Nephron (organoid): ENCODE results near the gene OSBPL6.

Source experiments
- H3K27ac Mint-ChIP-seq, 3 experiments: 2 replicates each; pipeline ENCODE4 v1.8.0; 2020; ENCODE audit warnings: mixed read lengths in 3 of 3, mild to moderate bottlenecking in 2 of 3, moderate library complexity in 1 of 3
- H3K27me3 Mint-ChIP-seq: 2 replicates; pipeline ENCODE4 v1.8.0; 2021; ENCODE audit warnings: low read depth, mild to moderate bottlenecking, moderate library complexity, mixed read lengths
- H3K36me3 Mint-ChIP-seq: 2 replicates; pipeline ENCODE4 v1.8.0; 2020; ENCODE audit warnings: low read depth, mixed read lengths
- H3K4me1 Mint-ChIP-seq: 2 replicates; pipeline ENCODE4 v1.8.0; 2020; ENCODE audit warnings: mixed read lengths
- H3K4me3 Mint-ChIP-seq, 3 experiments: 2 replicates each; pipeline ENCODE4 v1.8.0; 2020; ENCODE audit warnings: mild to moderate bottlenecking in 3 of 3, mixed read lengths in 3 of 3, moderate library complexity in 2 of 3
- H3K9me3 Mint-ChIP-seq: 2 replicates; pipeline ENCODE4 v1.8.0; 2020; ENCODE audit warnings: mixed read lengths
- TF ChIP-seq, protein P1 (sequence below), 3 experiments: fragments of 200-600 bp; sonication (generic); IDR thresholded peaks; one replicate each; pipeline ENCODE4 v1.5.0; 2021; ENCODE audit warnings: antibody characterized with exemption in 3 of 3; ENCODE audit not compliant: unreplicated experiment in 3 of 3

Gene OSBPL6

DNA sequence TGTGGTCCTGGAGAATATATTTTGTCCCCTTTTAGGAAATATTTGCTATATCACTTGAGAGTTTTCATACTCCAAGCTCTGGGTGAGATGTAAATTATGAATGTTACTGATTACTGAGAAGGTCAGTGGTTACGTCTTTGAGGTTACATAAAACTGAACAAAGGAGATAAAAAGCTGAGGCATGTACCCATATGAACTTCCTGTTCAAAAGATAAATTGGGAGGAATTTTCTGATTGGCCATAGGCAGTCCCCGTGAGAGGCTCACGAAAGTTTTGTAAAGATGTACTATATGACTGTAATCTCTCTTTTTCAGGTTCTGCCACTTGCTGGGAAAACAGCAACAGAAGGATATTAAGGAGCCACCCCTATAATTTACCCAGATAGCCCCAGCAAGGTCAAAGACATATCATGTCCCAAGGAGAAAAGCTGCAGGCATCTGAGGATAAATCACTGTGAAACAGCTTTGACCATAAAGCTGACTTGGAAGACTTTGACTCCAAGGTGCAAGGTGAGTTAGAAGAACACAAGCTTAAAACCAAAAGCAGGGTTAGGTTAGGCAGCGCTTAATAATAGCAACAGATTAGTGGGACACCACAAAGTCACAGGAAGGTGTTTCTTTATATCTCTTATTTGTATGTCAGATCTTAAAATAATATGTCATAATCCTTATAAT is 90.4 kb downstream of the OSBPL6 start:
- H3K27me3 Mint-ChIP-seq, result no peaks in the 10 kb centered on the region
- TF ChIP-seq, protein P1, sequence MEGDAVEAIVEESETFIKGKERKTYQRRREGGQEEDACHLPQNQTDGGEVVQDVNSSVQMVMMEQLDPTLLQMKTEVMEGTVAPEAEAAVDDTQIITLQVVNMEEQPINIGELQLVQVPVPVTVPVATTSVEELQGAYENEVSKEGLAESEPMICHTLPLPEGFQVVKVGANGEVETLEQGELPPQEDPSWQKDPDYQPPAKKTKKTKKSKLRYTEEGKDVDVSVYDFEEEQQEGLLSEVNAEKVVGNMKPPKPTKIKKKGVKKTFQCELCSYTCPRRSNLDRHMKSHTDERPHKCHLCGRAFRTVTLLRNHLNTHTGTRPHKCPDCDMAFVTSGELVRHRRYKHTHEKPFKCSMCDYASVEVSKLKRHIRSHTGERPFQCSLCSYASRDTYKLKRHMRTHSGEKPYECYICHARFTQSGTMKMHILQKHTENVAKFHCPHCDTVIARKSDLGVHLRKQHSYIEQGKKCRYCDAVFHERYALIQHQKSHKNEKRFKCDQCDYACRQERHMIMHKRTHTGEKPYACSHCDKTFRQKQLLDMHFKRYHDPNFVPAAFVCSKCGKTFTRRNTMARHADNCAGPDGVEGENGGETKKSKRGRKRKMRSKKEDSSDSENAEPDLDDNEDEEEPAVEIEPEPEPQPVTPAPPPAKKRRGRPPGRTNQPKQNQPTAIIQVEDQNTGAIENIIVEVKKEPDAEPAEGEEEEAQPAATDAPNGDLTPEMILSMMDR (IDR thresholded peaks at IDR 0.05; ENCODE audit: unreplicated experiment in 3 of 3), result no peak
- H3K27ac Mint-ChIP-seq, result no peak overlapping the region
- H3K4me3 Mint-ChIP-seq, result no peak overlapping the region
- H3K4me1 Mint-ChIP-seq, result peaks cover 16% of the 10 kb centered on the region
- H3K9me3 Mint-ChIP-seq, result peaks cover 7% of the 10 kb centered on the region
- peaks cover 19% of the 10 kb centered on the region for H3K36me3 Mint-ChIP-seq

DNA sequence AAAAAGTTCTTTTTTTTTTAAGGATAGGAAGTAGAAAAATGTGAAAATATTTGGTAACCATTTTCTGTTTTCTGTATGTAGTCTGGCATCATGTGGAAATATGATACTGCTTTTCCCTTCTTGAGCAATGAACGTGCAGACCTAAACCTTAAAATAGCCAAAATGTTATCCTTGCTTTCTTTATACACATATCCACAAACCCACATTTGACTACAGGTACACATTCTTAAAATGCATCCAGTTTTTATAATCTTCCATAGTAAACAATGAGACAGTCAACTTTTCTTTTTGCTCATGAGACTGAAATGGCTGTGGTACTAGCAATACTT is 90.9 kb downstream of the OSBPL6 start:
- H3K9me3 Mint-ChIP-seq, result peaks cover 10% of the 10 kb centered on the region
- H3K27me3 Mint-ChIP-seq, result no peaks in the 10 kb centered on the region
- peaks cover 24% of the 10 kb centered on the region for H3K36me3 Mint-ChIP-seq
- TF ChIP-seq, protein P1 (IDR thresholded peaks at IDR 0.05; ENCODE audit: unreplicated experiment in 3 of 3), result no peak
- H3K4me1 Mint-ChIP-seq, result peaks cover 16% of the 10 kb centered on the region
- H3K27ac Mint-ChIP-seq, result no peak overlapping the region
- H3K4me3 Mint-ChIP-seq, result no peak overlapping the region

DNA sequence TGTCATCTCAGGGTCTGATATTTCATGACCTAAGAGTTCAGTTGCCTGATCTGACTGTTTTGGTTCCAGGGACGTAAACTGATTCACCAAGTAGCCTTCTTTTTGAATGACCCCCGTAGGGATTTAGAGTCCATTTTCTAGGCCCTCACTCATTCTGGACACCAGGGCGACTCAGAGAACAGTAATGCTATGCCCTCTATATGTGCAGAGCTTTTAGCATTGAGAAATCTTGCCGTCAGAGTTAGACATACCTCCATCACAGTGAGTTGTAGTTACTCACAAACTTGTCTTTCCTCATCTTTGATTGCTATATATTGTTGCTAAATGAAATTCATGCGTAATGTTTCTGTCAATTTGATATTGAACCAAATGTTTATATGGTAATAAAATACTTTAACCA is 92.3 kb downstream of the OSBPL6 start:
- Mint-ChIP-seq H3K36me3 (peaks cover 27% of the 10 kb centered on the region), H3K27ac (no peak overlapping the region), H3K4me1 (peaks cover 16% of the 10 kb centered on the region), H3K9me3 (peaks cover 10% of the 10 kb centered on the region), H3K27me3 (no peaks in the 10 kb centered on the region), H3K4me3 (no peak overlapping the region)
- TF ChIP-seq, protein P1 (IDR thresholded peaks at IDR 0.05; ENCODE audit: unreplicated experiment in 3 of 3), result no peak

DNA sequence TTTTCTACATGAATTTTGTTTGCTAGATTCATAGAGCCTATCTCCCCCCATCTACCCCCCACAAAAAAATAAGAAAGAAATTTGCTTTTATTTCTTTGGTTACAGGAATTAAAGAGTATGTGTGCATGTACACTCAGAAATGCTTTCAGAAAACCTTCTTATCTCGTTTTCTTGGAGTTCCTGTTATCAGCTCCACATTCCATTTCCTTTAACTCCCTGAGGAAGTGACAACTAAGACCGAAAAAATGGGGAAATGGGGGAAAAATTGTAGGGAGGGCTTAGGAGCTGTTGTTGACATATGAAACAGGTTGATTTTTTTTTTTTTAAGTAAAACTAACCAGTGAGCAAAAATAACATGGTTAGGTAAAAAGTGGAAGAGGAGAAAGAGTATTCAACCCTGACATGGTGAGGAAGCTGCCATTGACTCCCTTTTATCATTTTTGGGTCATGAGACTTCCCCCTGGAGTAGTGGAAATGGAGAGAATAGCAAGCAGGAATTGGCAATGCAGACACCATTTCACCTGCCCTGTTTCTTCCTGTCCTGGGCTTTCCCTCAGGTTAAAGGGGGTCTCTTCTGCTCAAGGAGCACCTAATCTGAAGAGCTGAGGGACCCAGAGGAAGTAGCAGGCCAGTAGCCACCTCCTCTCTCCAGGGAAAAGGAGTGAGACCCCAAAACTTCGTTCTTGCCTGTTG is 93.5 kb downstream of the OSBPL6 start:
- Mint-ChIP-seq H3K4me1 (peaks cover 12% of the 10 kb centered on the region), H3K9me3 (peaks cover 10% of the 10 kb centered on the region)

DNA sequence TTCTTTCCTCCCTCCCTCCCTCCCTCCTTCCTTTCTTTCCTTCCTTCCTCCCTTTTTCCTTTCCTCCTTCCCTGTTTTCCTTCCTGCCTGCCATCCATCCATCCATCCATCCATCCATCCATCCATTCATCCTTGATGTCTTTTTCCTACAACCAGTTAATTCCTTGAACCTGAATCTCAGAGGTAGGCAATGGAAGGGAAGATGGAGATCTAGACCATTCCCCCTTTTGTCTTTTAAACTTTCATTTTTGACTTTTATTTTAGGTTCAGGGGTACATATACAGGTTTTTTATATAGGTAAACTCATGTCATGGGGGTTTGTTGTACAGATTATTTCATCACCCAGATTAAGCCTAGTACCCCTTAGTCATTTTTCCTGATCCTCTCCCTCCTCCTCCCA is 97.4 kb downstream of the OSBPL6 start:
- TF ChIP-seq, protein P1 (IDR thresholded peaks at IDR 0.05; ENCODE audit: unreplicated experiment in 3 of 3), result no peak
- peaks cover 4% of the 10 kb centered on the region for H3K4me1 Mint-ChIP-seq
- H3K27ac Mint-ChIP-seq, result no peak overlapping the region
- peaks cover 8% of the 10 kb centered on the region for H3K9me3 Mint-ChIP-seq
- H3K27me3 Mint-ChIP-seq, result no peaks in the 10 kb centered on the region
- no peak overlapping the region for H3K4me3 Mint-ChIP-seq
- peaks cover 24% of the 10 kb centered on the region for H3K36me3 Mint-ChIP-seq

More for the DNA sequence above, 93.5 kb downstream of the OSBPL6 start:
- TF ChIP-seq, protein P1 (IDR thresholded peaks at IDR 0.05; ENCODE audit: unreplicated experiment in 3 of 3), result no peak
- Mint-ChIP-seq H3K27ac (no peak overlapping the region), H3K36me3 (peaks cover 27% of the 10 kb centered on the region), H3K27me3 (no peaks in the 10 kb centered on the region), H3K4me3 (no peak overlapping the region)

DNA sequence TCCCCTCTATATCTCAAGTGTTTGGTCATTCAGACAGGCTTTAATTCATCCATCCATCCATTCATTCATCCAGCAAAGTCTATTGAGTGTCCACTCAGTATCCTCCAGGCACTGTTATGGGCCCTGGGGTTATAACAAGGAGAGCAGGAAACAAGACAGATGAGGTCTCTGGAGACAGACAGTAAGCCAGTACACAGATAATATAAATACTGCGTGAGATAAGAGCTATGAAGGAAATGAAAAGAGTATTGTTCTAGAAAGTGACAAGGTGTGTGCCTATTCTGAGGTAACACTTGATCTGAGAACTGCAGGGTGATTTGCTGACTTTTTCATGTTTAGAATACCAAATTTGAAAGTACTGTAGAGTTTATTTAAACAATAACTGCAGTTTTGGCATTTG is 98.3 kb downstream of the OSBPL6 start:
- TF ChIP-seq, protein P1 (IDR thresholded peaks at IDR 0.05; ENCODE audit: unreplicated experiment in 3 of 3), result no peak
- Mint-ChIP-seq H3K36me3 (peaks cover 19% of the 10 kb centered on the region), H3K4me3 (no peak overlapping the region), H3K27ac (no peak overlapping the region), H3K4me1 (peaks cover 4% of the 10 kb centered on the region), H3K9me3 (peaks cover 8% of the 10 kb centered on the region), H3K27me3 (no peaks in the 10 kb centered on the region)
